Diencephalon (tissue), 1 donor: ENCODE results near the gene SERTAD3. TPM values are rescaled to one million over a fixed set of nuclear protein-coding genes. Genes with fewer than 3 reads are reported as not detected.

Source experiments
- small RNA-seq: library from RNA; depleted of rRNA; stranded (forward); fragments of <200 nt; gene quantifications from one replicate; pipeline ENCODE3, GENCODE V24; 2014
- total RNA-seq: library from RNA; depleted of rRNA; stranded (reverse); fragments of >200 nt; gene quantifications from one replicate; pipeline ENCODE4 v1.2.3, GENCODE V29; 2014

Gene SERTAD3, protein sequence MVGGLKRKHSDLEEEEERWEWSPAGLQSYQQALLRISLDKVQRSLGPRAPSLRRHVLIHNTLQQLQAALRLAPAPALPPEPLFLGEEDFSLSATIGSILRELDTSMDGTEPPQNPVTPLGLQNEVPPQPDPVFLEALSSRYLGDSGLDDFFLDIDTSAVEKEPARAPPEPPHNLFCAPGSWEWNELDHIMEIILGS
- total RNA-seq = 9.5 TPM

DNA sequence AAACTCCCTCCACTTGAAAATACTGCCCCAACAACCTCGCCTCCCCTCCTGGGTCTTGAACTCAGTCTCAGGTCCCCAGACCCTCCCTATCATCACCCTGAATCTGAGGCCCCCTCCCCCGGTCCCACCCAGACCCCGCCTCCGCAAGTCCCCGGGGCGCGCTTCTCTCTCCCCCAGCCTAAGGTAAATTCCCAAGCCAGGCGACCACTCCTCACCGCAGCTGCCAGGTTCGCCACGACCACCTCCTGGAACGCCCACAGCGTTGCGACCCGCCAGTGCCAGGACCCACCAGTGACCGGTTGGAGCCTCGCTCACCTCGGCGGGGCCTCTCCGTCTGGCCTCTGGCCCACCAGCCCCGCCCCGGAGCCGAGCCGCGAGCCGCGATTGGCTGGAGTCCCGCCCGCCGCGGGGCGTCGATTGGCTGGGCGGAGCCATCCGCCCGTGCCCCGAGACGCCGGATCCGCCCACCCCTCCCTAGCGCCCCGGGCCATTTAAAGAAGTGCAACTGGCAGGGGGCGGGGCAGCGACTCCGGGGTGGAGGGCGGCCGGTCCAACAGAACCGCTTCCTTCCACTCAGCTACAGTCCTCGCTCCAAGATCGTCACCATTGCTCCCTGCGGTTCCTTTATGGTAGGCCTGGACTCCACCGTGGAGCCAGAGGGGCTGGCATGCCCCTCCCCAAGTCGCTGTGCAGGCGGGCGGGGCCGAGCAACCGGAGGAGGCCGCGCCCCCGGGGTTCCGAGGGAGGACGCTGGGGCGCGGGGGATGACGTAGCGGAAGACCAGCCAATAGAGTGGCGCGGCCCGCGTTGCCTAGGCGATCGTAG is at the start of gene SERTAD3:
SERTAD3 (minus strand) TSS at position 336 of the 825 bp plus-strand sequence. CDS start 2,255 bp downstream, outside the sequence.

DNA sequence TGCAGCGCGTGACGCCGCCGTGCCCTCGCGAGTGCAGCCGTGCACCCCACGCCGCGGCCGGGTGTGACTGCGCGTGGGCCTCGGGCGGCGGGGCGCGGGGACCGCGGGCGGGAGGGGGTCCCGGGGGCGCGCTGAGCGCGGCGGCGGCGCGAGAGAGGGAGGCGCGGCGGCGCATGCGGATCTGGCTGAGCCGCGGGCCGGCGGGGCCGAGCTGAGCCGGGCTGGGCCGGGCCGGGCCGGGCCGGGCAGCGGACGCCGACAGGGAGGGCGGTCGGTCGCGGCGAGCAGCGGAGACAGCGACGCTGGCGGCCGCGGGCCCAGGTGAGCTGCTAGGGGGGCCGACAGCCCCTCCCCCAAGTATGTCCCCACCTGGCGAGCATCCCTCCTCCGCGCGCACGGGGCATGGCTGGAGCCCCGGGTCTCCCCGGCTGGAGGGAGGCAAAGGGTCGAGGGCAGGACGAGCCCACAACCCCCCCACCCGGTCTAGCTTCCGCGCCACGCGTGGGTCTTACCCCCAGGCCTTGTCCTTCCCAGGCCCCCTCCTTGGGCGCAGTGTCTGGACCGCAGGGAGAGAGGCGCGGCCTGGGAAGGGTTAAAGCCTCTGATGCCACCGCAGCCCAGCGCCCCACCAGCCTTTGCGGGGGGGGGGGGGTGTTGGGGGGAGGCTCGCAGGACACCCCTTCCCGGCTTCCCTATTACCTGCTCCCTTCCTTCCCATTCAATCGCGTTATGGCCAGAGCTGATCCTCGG is 23.0 kb upstream of the SERTAD3 start, which contains the start of gene SPTBN4:
SPTBN4 (plus strand) TSS at position 17 of the 750 bp plus-strand sequence. CDS start 5,621 bp downstream, outside the sequence.

DNA sequence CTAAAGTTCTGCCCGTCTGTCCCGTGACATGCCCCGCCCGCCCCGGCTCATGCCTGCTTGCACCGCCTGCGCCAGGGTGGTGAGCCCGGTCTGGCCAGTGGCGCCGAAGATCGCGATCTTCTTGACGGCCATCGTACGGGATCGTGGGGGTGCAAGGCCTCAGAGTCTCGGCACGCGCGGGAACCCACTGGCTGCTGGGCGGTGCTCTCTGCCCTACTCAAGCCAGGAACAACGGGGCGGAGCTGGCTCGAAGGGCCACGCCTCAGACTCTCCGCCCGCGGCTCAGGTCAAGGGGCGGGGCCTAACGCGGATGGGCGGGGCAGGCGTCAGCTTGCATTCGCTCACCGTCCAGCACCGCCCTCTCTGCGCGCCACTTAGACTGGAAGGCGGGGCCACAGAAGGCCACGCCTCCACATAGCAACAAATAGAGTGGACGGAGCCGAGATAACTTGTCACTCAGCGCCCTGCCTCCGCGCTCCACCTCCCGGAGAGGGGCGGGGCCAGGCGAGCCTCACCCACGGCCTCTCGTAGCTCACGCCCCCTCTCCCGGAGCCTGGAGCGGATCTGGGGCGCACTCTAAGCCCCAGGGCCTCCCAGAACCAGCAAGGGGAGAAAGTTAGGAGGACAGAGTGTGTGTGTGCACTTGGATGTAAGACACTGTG is 21.6 kb upstream of the SERTAD3 start, which contains the start of gene BLVRB:
BLVRB (minus strand) TSS at position 189 of the 662 bp plus-strand sequence; CDS start at position 132, 57 bp downstream.

DNA sequence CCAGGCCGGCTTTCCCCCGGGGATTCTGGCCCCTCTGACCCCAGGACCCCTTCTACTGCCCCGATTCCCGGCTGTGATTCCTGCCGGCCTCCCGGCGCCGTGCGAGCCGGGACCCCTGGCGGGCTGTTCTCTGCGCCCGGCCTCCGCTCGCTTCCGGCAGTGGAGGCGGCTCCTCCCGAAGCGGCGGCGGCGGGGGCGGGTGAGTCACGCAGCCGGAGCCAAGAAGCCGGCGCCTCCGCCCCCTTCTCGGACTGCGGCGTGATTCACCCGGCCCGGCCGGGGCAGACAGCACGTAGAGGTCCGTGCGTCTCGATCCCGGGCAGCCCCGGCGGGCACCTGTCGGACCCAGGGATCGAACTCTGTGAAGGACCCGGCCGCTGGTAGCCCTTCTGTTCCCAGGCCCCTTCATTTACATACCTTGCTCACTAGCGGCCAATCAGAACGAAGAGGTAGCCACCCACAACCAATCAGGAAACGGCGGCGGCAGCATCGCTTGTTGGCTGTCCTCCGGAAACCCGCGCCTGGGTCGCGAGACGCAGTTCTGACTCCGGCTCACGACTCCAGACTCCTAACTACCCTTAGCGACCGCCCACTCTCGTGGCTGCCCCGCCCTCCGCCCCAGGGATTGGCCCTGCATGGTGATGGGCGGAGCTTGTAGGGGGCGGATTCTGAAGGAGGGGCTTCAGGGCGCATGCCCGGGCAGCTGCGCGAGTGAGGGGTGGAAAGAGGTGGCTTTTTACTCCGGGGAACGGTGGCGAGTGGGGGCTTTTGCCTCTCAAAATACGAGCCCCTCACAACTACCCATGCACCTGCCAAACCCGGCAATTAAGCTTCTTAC is 18.5 kb downstream of the SERTAD3 start, which contains the start of gene SERTAD1:
SERTAD1 (minus strand) TSS at position 543 of the 838 bp plus-strand sequence. CDS start 2,446 bp downstream, outside the sequence.

DNA sequence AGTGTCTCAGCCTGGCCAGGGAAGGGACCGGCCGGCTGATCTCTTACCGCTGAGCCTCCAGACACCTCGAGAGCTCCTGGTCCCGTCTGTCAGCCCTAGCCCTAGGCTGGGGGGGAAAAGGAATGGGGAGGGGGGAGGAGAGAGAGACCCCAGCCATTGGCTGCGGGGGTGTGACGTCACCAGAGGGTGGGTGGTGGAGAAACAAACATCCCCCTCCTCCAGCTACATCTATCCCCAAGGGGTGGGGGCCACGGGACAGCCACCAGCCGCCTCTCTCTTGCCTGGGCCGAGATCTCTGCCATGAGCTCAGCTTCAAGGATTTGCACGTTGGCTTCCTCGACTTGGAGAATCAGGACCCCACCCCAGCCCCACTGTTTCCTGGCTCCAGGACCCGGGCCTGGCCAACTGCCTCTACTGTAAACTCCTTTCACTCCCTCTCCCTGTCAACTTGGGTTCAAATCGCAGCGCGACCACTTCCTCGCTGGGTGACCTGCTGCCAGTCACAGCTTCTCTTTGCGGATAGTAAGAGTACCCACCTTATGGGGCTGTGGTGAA is 30.8 kb downstream of the SERTAD3 start, which contains the start of gene PRX:
PRX (minus strand) TSS at position 88 of the 555 bp plus-strand sequence. CDS start 5,446 bp downstream, outside the sequence.

Small RNA genes lying within 50 kb of the gene (small RNA-seq; reads per million reads assigned to genes)
- not detected for gene RF00017

Other genes with a start within 250 kb of the SERTAD3 start
- gene TTC9B, start 226.0 kb downstream of the SERTAD3 start, total RNA-seq = 45.7 TPM
- 0.46 TPM for gene CCNP, start 217.6 kb downstream of the SERTAD3 start, total RNA-seq
- 68.3 TPM for gene AKT2, start 159.0 kb downstream of the SERTAD3 start, total RNA-seq
- gene C19orf47, start 95.9 kb downstream of the SERTAD3 start, total RNA-seq = 18.0 TPM
- 272 TPM for gene PLD3, start 95.6 kb downstream of the SERTAD3 start, total RNA-seq
- gene HIPK4, start 54.2 kb downstream of the SERTAD3 start, total RNA-seq = not detected
- 2.5 TPM for gene PRX, start 31.0 kb downstream of the SERTAD3 start, total RNA-seq
- gene SERTAD1, start 18.3 kb downstream of the SERTAD3 start, total RNA-seq = 3.5 TPM
- gene BLVRB, start 21.4 kb upstream of the SERTAD3 start, total RNA-seq = 21.7 TPM
- 39.7 TPM for gene SPTBN4, start 22.7 kb upstream of the SERTAD3 start, total RNA-seq
- gene SHKBP1, start 132.5 kb upstream of the SERTAD3 start, total RNA-seq = 4.6 TPM
- gene LTBP4, start 157.0 kb upstream of the SERTAD3 start, total RNA-seq = 35.3 TPM
- gene NUMBL, start 246.3 kb upstream of the SERTAD3 start, total RNA-seq = 23.8 TPM